Measurements from ENCODE around the gene DDC.

The DDC gene

DNA sequence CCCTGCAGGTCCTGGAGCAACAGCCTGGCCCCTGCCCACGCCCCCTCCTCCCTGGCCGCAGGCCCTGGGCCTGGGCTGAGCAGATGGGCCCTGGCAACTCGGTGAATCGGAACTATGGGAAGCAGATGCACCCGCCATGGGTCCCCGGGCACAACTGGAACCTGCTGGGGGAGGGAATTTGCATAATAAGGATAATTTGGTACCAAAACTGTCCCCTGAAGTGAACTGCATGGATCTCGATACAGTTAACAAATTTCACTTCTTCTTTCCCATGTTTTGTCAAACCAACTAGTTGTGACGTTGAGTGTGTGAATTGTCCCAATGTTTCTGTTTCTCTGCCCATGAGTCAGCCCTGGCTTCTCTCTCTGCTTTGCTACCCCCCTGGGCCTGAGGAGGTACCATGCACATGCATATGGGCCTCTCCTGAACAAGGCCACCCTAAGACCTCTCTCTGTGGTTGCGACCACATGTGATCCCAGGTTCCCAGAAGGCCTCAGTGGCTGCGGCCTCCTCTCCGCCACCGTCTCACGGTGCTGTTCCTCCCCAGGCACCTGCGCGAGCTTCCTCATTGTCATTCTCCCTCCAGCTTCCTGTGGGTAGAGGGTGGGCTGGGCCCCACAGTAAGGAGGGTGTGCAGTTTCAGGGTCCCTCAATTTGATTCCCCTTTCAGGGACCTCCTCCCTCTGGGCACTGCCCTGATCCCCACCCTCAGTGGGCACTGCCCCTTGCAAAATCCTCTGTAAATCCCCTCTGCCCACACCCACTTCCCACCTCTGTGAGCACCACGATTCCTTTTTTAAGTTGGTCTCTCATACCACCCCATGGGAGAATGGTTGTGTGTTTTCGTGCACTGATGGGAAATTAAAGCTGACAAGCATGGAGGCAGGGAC is 155.1 kb downstream of the DDC start:
- POLR2A ChIA-PET (ENCODE audit: low non-redundant PET): no interaction called here
- DNase-seq (ENCODE audit: low spot score): no peak
- H3K27ac ChIP-seq: no peak overlapping the region
- CTCF ChIA-PET: interaction anchor here (1.5 kb wide), 1 partner anchor 205 kb away, joined by 9 read pairs; no protein-coding TSS in a partner anchor
- TF ChIP-seq, protein P1, sequence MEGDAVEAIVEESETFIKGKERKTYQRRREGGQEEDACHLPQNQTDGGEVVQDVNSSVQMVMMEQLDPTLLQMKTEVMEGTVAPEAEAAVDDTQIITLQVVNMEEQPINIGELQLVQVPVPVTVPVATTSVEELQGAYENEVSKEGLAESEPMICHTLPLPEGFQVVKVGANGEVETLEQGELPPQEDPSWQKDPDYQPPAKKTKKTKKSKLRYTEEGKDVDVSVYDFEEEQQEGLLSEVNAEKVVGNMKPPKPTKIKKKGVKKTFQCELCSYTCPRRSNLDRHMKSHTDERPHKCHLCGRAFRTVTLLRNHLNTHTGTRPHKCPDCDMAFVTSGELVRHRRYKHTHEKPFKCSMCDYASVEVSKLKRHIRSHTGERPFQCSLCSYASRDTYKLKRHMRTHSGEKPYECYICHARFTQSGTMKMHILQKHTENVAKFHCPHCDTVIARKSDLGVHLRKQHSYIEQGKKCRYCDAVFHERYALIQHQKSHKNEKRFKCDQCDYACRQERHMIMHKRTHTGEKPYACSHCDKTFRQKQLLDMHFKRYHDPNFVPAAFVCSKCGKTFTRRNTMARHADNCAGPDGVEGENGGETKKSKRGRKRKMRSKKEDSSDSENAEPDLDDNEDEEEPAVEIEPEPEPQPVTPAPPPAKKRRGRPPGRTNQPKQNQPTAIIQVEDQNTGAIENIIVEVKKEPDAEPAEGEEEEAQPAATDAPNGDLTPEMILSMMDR (conservative IDR thresholded peaks at IDR 0.05; ENCODE audit: low read depth): no peak
